DND-41 (cell line): Measurements from ENCODE around the gene TOB2.

Experiments used
- ATAC-seq: fragments of 200-7000 bp; cut with Tn5 transposase; 3 replicates; pipeline ENCODE4 v1.9.1; 2021; ENCODE audit warnings: low read depth; ENCODE audit not compliant: insufficient read depth
- DNase-seq: peaks from one replicate; pipeline ENCODE4 v3.0.0-alpha.2; 2020
- H2AFZ ChIP-seq: 2 replicates; pipeline ENCODE4 v1.6.0; 2012; ENCODE audit warnings: low read depth, low read length
- H3K27ac ChIP-seq: 2 replicates; pipeline ENCODE4 v1.5.1; 2012; ENCODE audit warnings: low read length, inconsistent platforms
- H3K27me3 ChIP-seq: fragments of 200-600 bp; sonication (generic); 2 replicates; pipeline ENCODE4 v1.6.0; 2012; ENCODE audit warnings: low read length, mild to moderate bottlenecking, inconsistent platforms; ENCODE audit not compliant: insufficient read depth, poor library complexity
- H3K36me3 ChIP-seq: 2 replicates; pipeline ENCODE4 v1.5.1; 2012; ENCODE audit warnings: low read length, inconsistent platforms; ENCODE audit not compliant: insufficient read depth
- H3K4me1 ChIP-seq: 2 replicates; pipeline ENCODE4 v1.5.1; 2012; ENCODE audit warnings: mild to moderate bottlenecking, low read length; ENCODE audit not compliant: insufficient read depth
- H3K4me2 ChIP-seq: 2 replicates; pipeline ENCODE4 v1.6.0; 2012; ENCODE audit warnings: mild to moderate bottlenecking, moderate library complexity, low read length, inconsistent platforms; ENCODE audit not compliant: insufficient read depth
- H3K4me3 ChIP-seq, 2 experiments: fragments of 200-600 bp in 1 of 2; shearing (Covaris generic) in 1 of 2; 2 replicates each; pipeline ENCODE4 v1.5.1; 2012 to 2016; ENCODE audit warnings: inconsistent platforms in 2 of 2, low read length in 2 of 2, mild to moderate bottlenecking in 2 of 2, low read depth in 1 of 2, moderate library complexity in 1 of 2
- H3K79me2 ChIP-seq: 2 replicates; pipeline ENCODE4 v1.6.0; 2012; ENCODE audit warnings: low read length, inconsistent platforms; ENCODE audit not compliant: insufficient read depth
- H3K9ac ChIP-seq: 2 replicates; pipeline ENCODE4 v1.6.0; 2012; ENCODE audit warnings: low read depth, mild to moderate bottlenecking, inconsistent platforms, low read length, moderate library complexity
- H3K9me3 ChIP-seq: 2 replicates; pipeline ENCODE4 v1.5.1; 2012; ENCODE audit warnings: low read length, moderate library complexity, mild to moderate bottlenecking, inconsistent platforms; ENCODE audit not compliant: insufficient read depth, severe bottlenecking
- H4K20me1 ChIP-seq: 2 replicates; pipeline ENCODE4 v1.6.0; 2012; ENCODE audit warnings: low read length; ENCODE audit not compliant: insufficient read depth
- EZH2 ChIP-seq: IDR thresholded peaks from 3 replicates; pipeline ENCODE4 v1.6.1; 2012; ENCODE audit warnings: borderline replicate concordance, low read depth, mild to moderate bottlenecking, moderate library complexity, low read length, inconsistent platforms; ENCODE audit not compliant: severe bottlenecking
- TF ChIP-seq, protein P1 (sequence below): IDR thresholded peaks from 2 replicates; pipeline ENCODE4 v1.5.1; 2012; ENCODE audit warnings: borderline replicate concordance, low read length, moderate library complexity, mild to moderate bottlenecking; ENCODE audit not compliant: poor library complexity, severe bottlenecking; ENCODE audit errors: extremely low read depth

Gene TOB2

GRCh38 chr22:41425660-41426365 lies 20.8 kb downstream of the TOB2 start:
- Histone ChIP-seq H3K4me3 (no peak overlapping the region), H3K9me3 (no peaks in the 10 kb centered on the region), H3K36me3 (peaks cover 16% of the 10 kb centered on the region; the same call in 1 of the 2 replicates), H3K4me2 (no peak overlapping the region), H3K27me3 (no peaks in the 10 kb centered on the region), H3K27ac (no peak overlapping the region), H4K20me1 (no peaks in the 10 kb centered on the region), H3K79me2 (no peaks in the 10 kb centered on the region), H3K4me1 (no peaks in the 10 kb centered on the region), H3K9ac (no peak overlapping the region), H2AFZ (no peak overlapping the region)
- TF ChIP-seq, protein P1, sequence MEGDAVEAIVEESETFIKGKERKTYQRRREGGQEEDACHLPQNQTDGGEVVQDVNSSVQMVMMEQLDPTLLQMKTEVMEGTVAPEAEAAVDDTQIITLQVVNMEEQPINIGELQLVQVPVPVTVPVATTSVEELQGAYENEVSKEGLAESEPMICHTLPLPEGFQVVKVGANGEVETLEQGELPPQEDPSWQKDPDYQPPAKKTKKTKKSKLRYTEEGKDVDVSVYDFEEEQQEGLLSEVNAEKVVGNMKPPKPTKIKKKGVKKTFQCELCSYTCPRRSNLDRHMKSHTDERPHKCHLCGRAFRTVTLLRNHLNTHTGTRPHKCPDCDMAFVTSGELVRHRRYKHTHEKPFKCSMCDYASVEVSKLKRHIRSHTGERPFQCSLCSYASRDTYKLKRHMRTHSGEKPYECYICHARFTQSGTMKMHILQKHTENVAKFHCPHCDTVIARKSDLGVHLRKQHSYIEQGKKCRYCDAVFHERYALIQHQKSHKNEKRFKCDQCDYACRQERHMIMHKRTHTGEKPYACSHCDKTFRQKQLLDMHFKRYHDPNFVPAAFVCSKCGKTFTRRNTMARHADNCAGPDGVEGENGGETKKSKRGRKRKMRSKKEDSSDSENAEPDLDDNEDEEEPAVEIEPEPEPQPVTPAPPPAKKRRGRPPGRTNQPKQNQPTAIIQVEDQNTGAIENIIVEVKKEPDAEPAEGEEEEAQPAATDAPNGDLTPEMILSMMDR: no peak
- no peak for TF ChIP-seq EZH2
- DNase-seq: no peak
- no peak for ATAC-seq

DNA sequence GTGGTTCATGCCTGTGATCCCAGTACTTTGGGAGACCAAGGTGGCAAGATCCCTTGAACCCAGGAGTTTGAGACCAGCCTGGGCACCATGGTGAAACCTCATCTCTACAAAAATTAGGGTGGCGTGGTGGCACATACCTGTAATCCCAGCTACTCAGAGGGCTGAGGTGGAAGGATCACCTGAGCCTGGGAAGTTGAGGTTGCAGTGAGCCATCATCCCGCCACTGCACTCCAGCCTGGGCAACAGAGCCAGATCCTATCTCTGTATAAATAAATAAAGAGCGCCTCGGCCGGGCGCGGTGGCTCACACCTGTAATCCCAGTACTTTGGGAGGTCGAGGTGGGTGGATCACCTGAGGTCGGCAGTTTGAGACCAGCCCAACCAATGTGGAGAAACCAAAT lies 27.9 kb downstream of the TOB2 start:
- Histone ChIP-seq H3K4me1 (peaks cover 17% of the 10 kb centered on the region), H3K27me3 (no peaks in the 10 kb centered on the region), H3K27ac (no peak overlapping the region), H2AFZ (no peak overlapping the region), H3K4me3 (no peak overlapping the region), H3K9ac (no peak overlapping the region), H3K79me2 (peaks cover 33% of the 10 kb centered on the region), H4K20me1 (peaks cover 7% of the 10 kb centered on the region; the same call in 1 of the 2 replicates), H3K9me3 (no peaks in the 10 kb centered on the region), H3K36me3 (peaks cover 6% of the 10 kb centered on the region), H3K4me2 (no peak overlapping the region)
- ATAC-seq: no peak
- DNase-seq: no peak
- no peak for TF ChIP-seq EZH2
- TF ChIP-seq, protein P1: no peak

- Histone ChIP-seq H3K4me1 (peaks cover 20% of the 10 kb centered on the region), H2AFZ (no peak overlapping the region), H3K9ac (no peak overlapping the region), H3K9me3 (no peaks in the 10 kb centered on the region), H3K4me2 (no peak overlapping the region), H4K20me1 (peaks cover 7% of the 10 kb centered on the region; the same call in 1 of the 2 replicates), H3K27ac (no peak overlapping the region), H3K4me3 (no peak overlapping the region), H3K79me2 (peaks cover 41% of the 10 kb centered on the region), H3K27me3 (no peaks in the 10 kb centered on the region), H3K36me3 (peaks cover under 1% of the 10 kb centered on the region)
- TF ChIP-seq EZH2: no peak
- TF ChIP-seq, protein P1: no peak
- DNase-seq (no peak), ATAC-seq (no peak)
Observed at GRCh38 chr22:41417622-41418390, 28.8 kb downstream of the TOB2 start.
